Thyroid gland (tissue), 4 donors: ENCODE results near the gene CENPV.

ENCODE experiments used
- CTCF ChIP-seq, 6 experiments: fragments of 200-600 bp in 3 of 6; fragments of 450-650 bp in 3 of 6; sonication (generic) in 3 of 6; IDR thresholded peaks; one replicate each; pipeline ENCODE4 v1.5.1; 2016 to 2019; ENCODE audit warnings: antibody characterized with exemption in 6 of 6, mild to moderate bottlenecking in 2 of 6, inconsistent platforms in 1 of 6, moderate library complexity in 1 of 6
- POLR2A ChIP-seq, 2 donors: fragments of 450-650 bp; IDR thresholded peaks; one replicate each; pipeline ENCODE4 v1.6.1; 2017; ENCODE audit warnings: antibody characterized with exemption in 2 of 2, mild to moderate bottlenecking in 2 of 2, moderate library complexity in 1 of 2

GRCh38 chr17:16378636-16379282, 25.5 kb upstream of the CENPV start:
- no peak for TF ChIP-seq CTCF (IDR thresholded peaks at IDR 0.05)
- TF ChIP-seq POLR2A (IDR thresholded peaks at IDR 0.05): no peak
